ENCODE measurements around the gene RPAP2. TPM values are rescaled to one million over a fixed set of nuclear protein-coding genes. Genes with fewer than 3 reads are reported as not detected.
A peak's percentile ranks its signal among the peaks of the same experiment; 100 is the strongest.
"Not testable (repeated sequence)": the region's sequence is repeated elsewhere in the genome, so short reads cannot be mapped to it uniquely, and the experiment has no call there.

RPAP2 gene
- total RNA-seq, 2 donors from 2014 or later = 19.7 to 24.2 TPM

GRCh38 chr1:92315766-92316599 is 17.1 kb downstream of the RPAP2 start:
- ATAC-seq = no peak
- intact Hi-C loops (cut with DNase I, micrococcal nuclease) = no loop called here
- DNase-seq = no peak

DNA sequence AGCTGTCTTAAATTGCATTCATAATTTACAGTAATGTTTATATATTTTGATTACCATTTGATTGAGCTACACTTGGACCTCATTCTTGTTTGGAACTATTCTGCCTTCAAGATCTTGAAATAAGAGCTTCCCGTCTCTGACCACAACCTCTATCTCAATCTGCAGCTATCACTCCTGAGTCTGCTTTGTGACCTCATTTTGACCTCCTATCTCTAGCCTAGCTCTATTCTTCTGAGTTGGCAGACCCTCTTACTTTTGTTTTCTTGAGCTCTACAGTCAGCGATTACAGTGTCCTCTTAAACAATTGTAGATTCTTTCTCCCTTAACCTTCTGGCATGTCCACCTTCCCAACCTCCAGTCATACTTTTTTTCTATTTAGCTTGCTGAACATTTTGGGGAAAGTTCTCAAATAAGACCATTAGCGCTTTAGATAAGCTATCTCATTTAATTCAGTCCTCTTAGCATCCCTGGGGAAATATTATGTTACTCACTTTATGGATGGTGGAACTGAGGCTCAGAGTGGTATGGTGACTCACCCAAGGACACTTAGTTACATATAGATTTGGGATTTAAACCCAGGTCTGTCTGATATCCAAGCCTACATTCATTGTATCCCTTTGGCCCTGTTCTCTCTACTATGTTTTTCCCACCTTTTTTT is 19.1 kb downstream of the RPAP2 start:
- DNase-seq = no peak
- intact Hi-C loops (cut with DNase I, micrococcal nuclease) = no loop called here
- no peak for ATAC-seq

DNA sequence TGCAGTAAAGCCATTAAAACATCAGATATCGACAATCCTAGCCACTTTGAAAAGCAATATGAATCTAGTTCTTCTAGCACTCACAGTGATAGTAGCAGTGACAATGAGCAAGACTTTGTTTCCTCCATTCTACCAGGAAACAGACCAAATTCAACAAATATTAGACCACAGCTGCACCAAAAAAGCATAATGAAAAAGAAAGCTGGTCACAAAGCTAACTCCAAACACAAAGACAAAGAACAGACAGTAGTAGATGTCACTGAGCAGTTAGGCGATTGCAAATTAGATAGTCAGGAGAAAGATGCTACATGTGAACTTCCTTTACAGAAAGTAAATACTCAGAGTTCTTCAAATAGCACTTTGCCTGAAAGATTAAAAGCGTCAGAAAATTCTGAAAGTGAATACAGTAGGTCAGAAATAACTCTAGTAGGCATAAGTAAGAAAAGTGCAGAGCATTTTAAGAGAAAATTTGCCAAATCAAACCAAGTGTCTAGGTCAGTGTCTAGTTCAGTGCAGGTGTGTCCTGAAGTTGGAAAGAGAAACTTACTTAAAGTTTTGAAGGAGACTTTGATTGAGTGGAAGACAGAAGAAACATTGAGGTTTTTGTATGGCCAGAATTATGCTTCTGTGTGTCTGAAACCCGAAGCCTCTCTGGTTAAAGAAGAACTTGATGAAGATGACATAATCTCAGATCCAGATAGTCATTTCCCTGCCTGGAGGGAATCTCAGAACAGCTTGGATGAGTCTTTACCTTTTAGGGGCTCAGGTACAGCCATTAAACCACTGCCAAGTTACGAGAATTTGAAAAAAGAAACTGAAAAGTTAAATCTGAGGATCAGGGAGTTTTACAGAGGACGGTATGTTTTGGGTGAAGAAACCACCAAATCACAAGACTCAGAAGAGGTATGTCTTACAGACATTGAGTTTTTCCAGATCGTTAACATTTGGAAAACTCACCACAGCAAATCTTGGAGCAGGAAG is 24.9 kb downstream of the RPAP2 start:
- no peak for ATAC-seq
- no peak for DNase-seq
- intact Hi-C loops (cut with DNase I, micrococcal nuclease) = no loop called here

DNA sequence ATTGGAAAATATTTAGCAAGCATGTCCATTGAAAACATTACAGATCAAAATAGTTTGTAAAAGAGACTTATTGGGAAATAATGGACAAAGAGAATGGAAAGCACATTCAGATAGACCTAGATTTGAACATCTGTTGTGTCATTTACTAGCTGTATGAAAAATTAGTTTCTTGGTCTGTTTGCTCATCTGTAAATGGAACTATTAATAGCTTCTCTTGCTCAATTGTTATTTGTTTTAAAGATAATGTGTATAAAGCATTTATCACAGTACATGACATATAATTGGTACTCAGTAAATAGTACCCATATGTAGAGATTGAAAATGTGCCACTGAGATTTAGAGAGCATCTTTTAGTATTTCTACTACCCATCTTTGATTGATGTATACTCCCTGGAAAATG is 25.9 kb downstream of the RPAP2 start:
- intact Hi-C loops (cut with DNase I, micrococcal nuclease) = no loop called here
- ATAC-seq (no peak), DNase-seq (no peak)

GRCh38 chr1:92326681-92327080 is 27.8 kb downstream of the RPAP2 start:
- intact Hi-C loops (cut with DNase I, micrococcal nuclease) = no loop called here
- ATAC-seq = peak; percentile 61

GRCh38 chr1:92327794-92328193 is 28.9 kb downstream of the RPAP2 start:
- ATAC-seq = no peak
- no peak for DNase-seq
- intact Hi-C loops (cut with DNase I, micrococcal nuclease) = no loop called here

More at GRCh38 chr1:92326681-92327080, 27.8 kb downstream of the RPAP2 start:
- DNase-seq = no peak

DNA sequence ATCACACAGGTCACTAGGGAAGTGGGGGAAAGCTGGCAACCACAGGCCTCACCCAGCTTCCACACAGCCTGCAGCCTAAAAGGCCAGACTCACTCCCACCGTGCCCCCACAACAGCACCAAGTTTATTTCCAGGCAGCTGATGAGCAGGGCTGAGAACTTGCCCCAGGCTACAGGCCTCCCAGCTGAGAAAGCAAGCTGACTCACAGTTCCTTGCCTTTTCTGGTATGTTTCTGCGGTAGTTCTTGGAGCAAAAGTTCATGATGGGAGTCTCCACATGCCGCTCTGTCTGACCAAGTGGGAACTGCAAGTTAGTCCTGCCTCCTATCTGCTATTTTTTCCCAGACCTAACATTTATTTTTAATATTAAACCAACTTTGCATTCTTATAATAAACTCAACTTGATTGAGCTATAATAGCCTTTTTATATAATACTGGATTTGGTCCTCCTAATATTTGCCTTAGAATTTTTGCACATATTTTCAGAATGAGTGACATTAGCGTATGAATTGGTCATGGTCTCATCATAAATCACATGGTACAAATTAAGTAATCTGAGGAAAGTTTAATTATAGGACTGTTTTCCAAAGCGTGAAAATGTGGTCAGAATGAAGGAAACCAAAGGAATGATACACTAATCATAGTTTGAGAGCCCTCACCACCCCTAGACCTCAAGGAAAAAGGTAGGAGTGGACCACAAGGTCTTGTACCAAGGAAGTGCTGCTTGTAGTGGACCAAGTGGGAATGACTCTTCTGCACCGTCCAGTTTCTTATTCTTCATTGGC is 30.7 kb downstream of the RPAP2 start:
- intact Hi-C loops (cut with DNase I, micrococcal nuclease) = no loop called here
- no peak for ATAC-seq
- no peak for DNase-seq

DNA sequence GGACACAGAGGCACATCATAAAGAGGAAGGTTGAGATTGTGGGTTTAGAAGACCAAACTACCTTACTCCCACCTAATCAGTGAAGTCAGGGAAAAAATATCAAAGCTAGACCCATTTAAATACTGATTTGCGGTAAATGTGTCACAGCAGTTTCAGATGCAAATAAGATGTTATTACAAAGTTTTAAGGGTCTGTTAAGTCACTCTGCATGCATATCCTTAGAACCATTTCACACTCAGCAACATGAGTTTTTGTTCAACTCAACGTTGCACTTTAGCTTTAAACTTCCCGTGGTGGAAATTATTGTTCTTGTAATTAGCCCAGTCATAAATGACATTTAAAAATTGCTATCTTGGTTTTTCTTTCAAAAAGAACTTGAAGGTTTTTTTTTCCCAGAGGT is 34.8 kb downstream of the RPAP2 start:
- ATAC-seq (no peak), DNase-seq (no peak)
- intact Hi-C loops (cut with DNase I, micrococcal nuclease) = no loop called here

- ATAC-seq (no peak), DNase-seq (no peak)
- intact Hi-C loops (cut with DNase I, micrococcal nuclease) = no loop called here
These were observed 41.3 kb downstream of the RPAP2 start for GRCh38 chr1:92340154-92340553.

DNA sequence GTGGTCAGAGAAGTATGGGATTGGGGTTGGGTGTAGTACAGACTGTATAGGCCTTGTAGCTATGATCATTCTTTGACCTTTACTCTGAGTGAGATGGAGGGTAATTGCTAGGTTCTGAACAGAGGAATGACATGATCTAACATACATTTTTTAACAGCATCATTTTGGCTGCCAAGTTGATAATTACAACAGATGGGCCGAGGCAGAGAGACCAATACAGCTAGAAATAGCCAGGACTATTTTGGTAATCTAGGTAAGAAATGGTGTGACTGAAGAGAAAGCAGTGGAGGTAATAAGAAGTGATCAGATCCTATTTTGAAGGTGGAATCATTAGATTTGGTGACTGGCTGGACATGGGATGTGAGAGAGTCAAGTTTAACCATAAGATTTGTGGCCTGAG is 43.5 kb downstream of the RPAP2 start:
- ATAC-seq = no peak
- DNase-seq = no peak
- intact Hi-C loops (cut with DNase I, micrococcal nuclease) = no loop called here

- DNase-seq = no peak
- no peak for ATAC-seq
- intact Hi-C loops (cut with DNase I, micrococcal nuclease) = no loop called here
These were observed 44.2 kb downstream of the RPAP2 start for GRCh38 chr1:92343061-92343460.

- no peak for DNase-seq
- intact Hi-C loops (cut with DNase I, micrococcal nuclease) = no loop called here
- ATAC-seq = no peak
These were observed 48.2 kb downstream of the RPAP2 start for GRCh38 chr1:92346866-92347640.

GRCh38 chr1:92352856-92353255 is 54.0 kb downstream of the RPAP2 start:
- DNase-seq = no peak
- intact Hi-C loops (cut with DNase I, micrococcal nuclease) = no loop called here
- ATAC-seq = no peak

- peak; percentile 71 for ATAC-seq
- intact Hi-C loops (cut with DNase I, micrococcal nuclease) = no loop called here
These were observed 55.4 kb downstream of the RPAP2 start for GRCh38 chr1:92354259-92354658.

DNA sequence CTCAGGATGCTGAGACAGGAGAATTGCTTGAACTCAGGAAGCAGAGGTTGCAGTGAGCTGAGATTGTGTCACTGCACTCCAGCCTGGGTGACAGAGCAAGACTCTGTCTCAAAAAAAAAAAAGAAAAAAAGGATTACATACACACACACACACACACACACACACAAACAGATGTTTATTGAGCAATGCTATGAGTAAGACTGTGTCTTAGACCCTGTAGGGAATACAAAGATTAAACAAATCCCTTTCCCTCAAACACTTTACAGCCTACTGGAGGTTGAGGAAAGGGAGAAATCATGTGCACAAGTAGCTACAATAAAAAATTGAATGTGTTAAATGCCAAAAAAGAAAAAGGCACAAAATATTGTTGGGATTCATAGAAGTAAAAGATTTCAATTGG is 58.1 kb downstream of the RPAP2 start:
- ATAC-seq = no peak
- intact Hi-C loops (cut with DNase I, micrococcal nuclease) = no loop called here
- DNase-seq = no peak

More at GRCh38 chr1:92354259-92354658, 55.4 kb downstream of the RPAP2 start:
- no peak for DNase-seq

DNA sequence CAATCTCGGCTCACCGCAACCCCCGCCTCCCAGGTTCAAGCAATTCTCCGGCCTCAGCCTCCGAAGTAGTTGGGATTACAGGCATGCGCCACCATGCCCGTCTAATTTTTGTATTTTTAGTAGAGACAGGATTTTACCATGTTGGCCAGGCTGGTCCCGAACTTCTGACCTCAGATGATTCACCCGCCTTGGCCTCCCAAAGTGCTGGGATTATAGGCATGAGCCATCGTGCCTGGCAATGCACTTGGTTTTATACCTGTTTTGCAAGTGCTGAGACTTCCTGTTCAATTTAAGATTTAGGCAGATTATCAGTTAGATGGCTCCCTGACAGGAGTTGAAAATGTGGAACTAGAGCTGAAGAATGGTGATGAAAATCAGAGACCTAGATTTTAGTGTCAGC is 60.5 kb downstream of the RPAP2 start:
- DNase-seq; ATAC-seq; intact Hi-C loops (cut with DNase I, micrococcal nuclease): not testable (repeated sequence)

- DNase-seq (no peak), ATAC-seq (no peak)
- intact Hi-C loops (cut with DNase I, micrococcal nuclease) = no loop called here
These were observed 61.1 kb downstream of the RPAP2 start for GRCh38 chr1:92359986-92360385.

GRCh38 chr1:92362970-92363369 is 64.1 kb downstream of the RPAP2 start:
- ATAC-seq = peak; percentile 23
- intact Hi-C loops (cut with DNase I, micrococcal nuclease) = no loop called here

More at GRCh38 chr1:92362970-92363369, 64.1 kb downstream of the RPAP2 start:
- no peak for DNase-seq
